GM21447 (cell line): Measurements from ENCODE around the gene FHOD3.

Experiments used
- ATAC-seq: cut with Tn5 transposase; IDR thresholded peaks from one replicate; pipeline ENCODE4 v1.9.1; 2021; ENCODE audit not compliant: unreplicated experiment

FHOD3 gene

DNA sequence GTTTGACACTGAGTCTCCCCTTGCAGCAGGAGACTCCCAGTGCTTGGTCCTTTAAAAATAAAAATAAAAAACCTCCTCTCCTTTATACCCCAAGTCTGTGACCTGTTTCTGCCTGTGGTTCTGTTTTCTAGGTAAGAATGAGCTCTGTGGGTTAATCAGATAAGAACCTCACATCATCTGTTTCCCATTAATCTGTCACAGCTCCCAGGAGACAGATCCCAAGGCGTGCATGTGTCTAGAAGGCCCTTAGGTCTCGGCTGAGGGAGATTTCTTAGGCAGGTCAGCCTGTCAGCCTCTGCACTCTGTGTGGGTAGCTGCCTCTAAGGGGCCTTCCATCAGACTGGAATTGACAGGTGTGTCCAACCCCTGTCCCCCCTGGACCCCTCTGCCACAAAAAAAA, 80.7 kb downstream of the FHOD3 start:
- ATAC-seq: no peak

DNA sequence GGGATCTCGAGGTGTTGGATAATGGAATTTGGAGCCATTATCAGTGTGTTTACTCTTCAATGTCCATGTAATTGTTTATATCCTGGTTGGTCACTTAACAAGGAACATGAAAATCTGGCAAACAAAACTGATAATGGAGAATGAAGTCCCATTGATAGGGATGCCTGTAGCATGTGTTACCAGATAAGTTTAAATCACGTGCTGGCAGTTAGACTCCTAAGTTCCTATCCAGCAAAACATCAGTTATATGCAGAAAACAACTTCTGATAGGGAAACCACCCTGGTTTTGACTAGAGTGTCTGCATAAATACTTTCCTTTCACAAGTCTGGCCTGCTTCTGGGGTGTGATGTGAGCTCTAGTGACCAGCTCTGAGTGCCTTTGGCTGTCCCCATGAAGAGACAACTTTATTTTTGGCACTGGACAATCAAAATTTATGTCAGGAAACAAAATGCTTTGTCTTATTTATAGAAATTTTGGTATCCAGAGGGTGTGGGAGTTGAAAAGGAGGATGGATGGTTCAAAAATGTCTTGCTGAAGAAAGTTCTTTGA, 82.0 kb downstream of the FHOD3 start:
- ATAC-seq: no peak

- ATAC-seq: no peak
Observed at GRCh38 chr18:36380173-36380827, 82.8 kb downstream of the FHOD3 start.

- ATAC-seq: no peak
Observed at GRCh38 chr18:36381075-36381474, 83.6 kb downstream of the FHOD3 start.

GRCh38 chr18:36382854-36383253, 85.3 kb downstream of the FHOD3 start:
- no peak for ATAC-seq

GRCh38 chr18:36386150-36386920, 88.8 kb downstream of the FHOD3 start:
- ATAC-seq: no peak

DNA sequence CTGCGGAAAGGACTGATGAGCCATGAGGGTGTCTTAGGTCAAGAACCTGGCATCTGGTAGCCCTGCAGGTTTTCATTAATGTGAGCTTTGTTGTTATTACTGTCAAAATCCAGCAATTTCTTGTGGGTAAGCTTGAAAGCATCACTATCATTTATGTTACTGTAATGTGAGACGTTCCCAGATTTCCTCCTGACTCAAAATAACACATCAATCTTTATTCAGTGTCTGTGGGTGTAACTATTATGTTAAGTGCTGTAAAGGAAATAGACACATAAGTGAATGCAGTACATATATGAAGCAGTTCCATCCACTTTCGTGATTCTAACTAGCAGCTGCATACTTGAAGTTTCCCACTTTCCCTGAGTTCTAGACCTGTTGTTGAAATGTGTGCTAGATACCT, 89.8 kb downstream of the FHOD3 start:
- ATAC-seq: no peak

GRCh38 chr18:36388310-36388709, 90.8 kb downstream of the FHOD3 start:
- ATAC-seq: no peak

DNA sequence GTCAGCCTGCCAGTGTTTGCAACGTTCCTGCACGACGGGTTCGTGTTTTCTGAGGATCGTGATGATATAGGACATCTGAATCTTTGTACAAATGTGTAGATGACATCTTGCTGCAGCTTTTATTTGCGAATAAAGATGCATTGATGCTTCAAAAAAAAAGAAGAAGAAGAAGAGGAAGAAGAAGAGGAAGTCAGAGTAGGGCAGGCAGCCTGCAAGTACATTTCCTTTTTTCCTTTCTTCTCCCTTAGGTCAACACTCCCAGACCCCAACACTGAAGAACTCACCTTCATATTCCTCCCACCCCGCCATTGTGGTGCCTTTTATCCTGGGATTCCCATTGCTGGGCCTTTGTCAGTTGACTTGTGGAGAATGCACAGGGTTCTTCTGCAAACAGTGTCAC, 91.5 kb downstream of the FHOD3 start:
- no peak for ATAC-seq

GRCh38 chr18:36389811-36390581, 92.5 kb downstream of the FHOD3 start:
- no peak for ATAC-seq

GRCh38 chr18:36391426-36392145, 94.1 kb downstream of the FHOD3 start:
- no peak for ATAC-seq

GRCh38 chr18:36392164-36392978, 94.9 kb downstream of the FHOD3 start:
- ATAC-seq: no peak

GRCh38 chr18:36392979-36393287, 95.4 kb downstream of the FHOD3 start:
- no peak for ATAC-seq

- ATAC-seq: no peak
Observed at GRCh38 chr18:36394486-36394885, 97.0 kb downstream of the FHOD3 start.

- ATAC-seq: no peak
Observed at GRCh38 chr18:36396190-36396589, 98.7 kb downstream of the FHOD3 start.

DNA sequence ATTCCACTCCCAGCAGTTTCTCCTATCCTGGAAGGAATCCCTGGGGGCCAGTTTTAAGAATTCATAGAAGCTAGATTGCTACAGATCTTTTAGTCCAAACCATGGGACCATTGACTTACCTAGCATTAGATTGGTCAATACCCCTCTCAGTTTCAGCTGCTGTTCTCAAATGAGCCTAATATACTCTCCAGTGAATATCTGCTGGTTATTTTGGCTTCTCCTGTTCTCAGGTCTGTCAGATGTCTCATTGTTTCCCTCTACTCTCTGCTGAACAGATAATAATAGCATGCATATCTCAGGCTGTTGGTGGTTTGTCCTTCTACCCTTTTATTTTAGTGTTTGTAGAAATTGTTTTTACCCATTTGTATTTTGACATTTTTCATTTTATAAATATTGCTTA, 99.5 kb downstream of the FHOD3 start:
- ATAC-seq: no peak

- ATAC-seq: no peak
Observed at GRCh38 chr18:36398419-36398818, 100.9 kb downstream of the FHOD3 start.

- no peak for ATAC-seq
Observed at GRCh38 chr18:36399055-36399454, 101.5 kb downstream of the FHOD3 start.

DNA sequence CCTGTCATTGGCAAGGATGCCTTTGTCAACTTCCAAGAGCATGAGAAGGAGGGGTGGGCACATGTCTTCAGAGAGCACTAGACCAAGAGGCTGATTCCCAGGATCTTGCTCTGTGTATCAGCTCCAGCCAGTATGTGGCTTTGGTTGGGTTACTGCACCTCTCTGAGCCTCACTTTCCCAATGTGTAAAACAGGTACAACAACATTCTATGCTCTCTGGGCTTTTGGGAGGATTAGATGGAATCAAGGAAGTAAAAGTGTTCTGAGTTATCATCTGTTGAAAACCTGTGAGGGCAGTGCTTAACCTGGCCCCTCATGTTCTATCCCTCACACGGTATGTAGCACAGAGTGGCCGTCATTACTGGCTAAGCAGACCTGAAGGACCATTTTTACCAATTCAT, 103.9 kb downstream of the FHOD3 start:
- no peak for ATAC-seq

DNA sequence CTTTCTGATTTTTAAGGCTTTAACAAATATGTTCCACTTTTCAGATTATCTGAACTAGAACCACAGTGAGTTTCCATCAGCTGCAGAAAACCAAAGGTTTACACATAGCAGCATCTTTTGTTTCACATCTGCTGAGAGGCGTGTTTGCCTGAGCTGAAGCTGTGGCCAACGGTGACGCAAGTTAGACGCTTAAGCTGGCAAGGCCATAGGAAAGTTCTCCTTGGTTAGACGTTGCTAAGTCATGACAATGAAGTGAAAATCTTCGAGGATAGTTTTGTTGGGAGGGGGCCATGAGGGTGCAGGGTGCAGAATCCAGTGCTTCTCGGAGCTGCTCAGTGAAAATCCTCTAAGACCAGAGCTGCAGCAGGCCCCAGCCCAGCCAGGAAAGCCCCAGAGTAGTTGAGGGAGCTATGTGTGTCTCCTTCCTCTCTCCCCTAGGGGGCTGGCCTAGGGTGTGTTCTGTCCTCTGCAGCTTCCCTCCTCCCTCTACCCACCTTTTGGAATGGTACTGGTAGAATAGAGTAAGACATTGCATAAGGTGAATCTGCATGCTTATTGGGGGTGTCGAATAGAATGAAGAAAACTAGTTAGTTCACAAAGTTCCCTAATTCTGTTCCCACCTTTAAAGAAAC, 105.4 kb downstream of the FHOD3 start:
- ATAC-seq: no peak
